NK-92 treated with Interleukin-12 subunit alpha and Interleukin-12 subunit beta, amount 100 ng/mL, for 24 hours (cell line): ENCODE measurements around the gene DOCK9.

Source experiments
- DNase-seq: peaks from one replicate; lab custom pipeline; 2025; lab: John Stamatoyannopoulos, UW

DOCK9 gene

DNA sequence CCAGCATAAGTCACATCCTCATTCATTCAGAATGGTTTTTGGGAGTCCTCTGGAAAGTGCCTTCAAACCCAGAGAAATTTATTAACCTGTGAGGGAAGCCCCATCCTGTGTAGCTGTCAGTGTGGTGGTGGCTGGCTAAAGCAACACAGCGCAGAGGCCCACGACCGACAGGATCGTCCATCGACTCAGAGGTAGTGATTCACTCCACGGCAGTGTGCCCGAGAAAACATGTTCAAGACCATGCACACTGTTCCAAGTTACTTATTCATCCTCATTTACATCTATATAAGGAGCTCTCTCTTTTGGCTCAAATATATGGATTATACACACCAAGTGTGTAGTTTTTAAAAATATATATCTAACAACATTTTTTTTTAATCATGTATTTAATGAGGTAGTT is 129.1 kb downstream of the DOCK9 start:
- no peak for DNase-seq

DNA sequence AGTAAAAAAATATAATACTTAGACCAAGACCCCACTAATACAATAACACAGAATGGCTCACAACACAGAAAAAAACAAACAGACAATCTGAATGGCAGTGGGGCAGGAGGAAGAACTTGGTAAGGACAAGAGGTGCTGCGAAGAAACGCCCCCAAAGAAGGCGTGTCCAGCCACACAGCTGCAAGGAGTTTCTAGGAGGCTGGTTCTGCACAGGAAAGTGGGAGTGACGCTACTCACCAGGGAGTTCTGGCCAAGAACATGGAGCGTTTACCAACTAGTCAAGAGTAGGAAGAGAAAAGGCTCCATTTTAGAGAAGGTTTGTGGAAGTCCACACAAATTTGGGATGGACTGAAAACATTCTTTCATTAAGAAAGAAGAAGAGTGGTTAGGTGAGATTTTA is 130.1 kb downstream of the DOCK9 start:
- no peak for DNase-seq

DNA sequence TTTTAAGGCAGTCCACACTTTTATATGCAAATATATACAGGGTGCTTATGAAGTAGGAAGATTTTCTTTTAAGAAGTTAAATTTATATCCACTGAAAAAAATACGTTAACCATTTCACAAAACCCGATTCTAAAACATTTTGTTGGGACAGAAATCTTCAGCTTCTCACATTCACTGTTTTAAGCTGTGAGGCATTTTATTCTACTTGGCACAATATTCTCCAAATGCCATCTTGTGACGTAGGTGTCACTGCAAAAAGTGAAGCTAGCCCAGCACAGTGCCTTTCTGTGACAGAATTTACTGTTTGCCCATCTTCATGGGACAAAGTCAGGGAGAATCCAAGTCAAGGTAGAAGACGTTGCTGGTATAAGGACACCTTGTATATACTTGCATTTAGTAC is 130.9 kb downstream of the DOCK9 start:
- no peak for DNase-seq

DNA sequence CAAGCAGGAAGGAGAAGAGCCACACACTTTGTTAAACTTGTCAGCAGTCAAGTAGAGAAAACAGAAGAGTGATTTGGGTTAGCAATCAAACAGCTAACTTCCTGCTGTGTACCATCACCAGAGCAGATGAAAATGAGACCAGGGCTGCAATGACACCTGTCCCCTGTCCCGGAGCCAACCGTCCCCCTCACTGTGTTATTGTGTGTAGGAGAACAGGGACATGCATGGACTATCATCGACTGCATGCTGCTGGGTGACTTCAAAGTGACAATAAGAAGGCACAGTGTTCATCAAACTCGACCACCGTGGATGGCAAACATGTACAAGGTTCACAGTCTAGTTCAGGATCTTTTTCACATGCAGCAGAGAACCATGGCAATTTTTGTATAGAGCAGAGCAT is 131.3 kb downstream of the DOCK9 start:
- DNase-seq = no peak

DNA sequence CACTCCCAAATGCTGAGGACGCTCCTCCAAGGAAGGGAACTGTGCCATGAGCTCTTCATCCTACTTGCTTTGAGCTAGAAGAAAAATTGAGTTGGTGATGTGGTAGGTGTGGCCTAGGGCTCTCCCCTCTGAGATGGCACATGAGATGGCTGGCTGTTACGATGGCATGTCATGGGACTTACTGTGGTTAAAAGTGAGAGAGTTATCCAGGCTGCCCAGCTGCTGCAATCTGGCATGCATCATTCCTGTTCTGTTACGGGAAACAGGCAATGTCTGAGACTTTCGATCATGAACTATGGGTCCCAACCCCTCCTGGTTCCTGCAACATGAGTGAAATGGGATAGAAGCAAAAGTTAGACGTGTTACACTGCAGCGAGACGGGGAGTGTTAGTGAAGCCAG is 132.1 kb downstream of the DOCK9 start:
- DNase-seq = no peak

DNA sequence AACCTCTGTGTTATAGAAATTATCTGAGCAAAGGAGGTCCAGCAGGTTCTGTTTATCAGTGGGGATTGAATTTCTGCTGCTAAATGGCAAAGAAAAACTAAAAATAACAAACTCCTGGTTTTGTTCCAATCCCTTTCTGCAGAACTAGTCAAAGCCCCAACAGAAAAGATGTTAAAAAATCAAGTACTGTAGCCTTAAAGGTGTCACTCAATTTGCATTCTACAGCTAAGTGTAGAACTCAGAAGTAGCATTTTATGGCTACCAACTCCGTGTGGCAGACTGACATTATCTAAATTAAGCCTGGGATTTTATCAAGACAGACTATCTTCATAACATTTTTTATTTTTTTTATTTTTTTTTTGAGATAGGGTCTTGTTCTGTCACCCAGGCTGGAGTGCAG is 133.8 kb downstream of the DOCK9 start:
- DNase-seq = no peak

DNA sequence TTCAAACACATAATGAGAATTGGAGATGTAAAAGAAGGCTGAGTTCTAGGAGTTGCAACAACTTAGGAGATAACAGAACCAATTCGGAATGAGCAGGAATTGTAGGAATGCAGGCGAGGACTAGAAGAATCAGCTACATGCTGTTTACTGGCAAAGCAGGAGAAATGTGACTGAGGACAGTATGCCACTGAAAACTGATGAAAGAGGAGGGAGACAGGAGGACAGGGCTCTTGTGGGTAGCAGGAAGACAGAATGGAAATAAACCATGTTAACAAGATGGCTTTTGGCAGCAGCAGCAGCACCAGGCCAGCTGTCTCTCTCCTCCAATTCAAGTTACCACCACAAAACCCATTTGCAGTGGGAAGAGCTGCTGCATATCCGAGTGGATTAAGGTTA is 134.4 kb downstream of the DOCK9 start:
- DNase-seq = no peak

DNA sequence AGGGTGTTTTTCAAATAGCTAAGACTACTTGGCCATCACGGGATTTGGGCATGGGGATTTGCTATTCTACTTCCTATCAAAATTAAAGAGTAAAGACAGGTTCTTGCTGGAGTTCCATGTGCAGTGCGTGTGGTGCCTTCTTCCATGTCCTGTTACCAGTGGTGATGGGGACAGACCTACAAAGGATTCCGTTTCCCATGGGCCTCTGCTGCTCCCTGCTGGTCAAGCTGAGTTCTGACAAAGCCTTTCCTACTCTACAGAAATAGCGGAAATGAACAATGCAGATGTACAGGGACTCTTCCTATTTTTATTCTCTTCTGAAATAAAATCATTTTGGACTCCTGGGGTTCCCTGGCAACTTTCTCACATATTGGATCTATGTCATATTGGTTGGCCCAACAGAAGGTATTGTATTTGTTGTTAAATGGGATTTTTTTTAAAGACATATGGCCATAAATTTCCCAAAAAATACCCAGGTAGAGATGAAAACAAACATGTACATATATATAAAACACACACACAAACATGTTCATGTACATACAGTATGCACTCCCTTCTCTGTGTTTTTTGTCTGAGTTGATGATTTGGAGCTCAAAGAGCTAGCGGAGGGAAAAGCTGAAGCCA is 134.9 kb downstream of the DOCK9 start:
- peak; percentile 27 for DNase-seq

DNA sequence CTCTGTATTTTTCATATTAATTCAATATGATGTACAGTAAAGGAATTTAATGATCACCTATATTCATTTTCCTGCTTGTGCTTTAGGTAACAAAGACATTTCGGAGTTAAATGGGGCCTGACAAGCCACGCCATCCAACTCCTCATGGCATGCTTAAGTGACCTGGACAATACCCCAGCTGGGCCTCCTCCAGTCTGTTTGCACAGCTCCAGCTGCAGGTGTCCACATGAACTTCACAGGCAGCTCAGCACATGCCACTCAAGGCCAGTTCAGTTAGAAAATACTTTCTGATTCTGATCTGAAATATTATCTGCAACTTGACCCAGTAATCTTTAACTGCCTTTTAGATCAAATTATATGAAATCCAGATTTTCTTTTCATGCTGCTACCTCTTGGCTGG is 135.8 kb downstream of the DOCK9 start:
- DNase-seq = no peak

DNA sequence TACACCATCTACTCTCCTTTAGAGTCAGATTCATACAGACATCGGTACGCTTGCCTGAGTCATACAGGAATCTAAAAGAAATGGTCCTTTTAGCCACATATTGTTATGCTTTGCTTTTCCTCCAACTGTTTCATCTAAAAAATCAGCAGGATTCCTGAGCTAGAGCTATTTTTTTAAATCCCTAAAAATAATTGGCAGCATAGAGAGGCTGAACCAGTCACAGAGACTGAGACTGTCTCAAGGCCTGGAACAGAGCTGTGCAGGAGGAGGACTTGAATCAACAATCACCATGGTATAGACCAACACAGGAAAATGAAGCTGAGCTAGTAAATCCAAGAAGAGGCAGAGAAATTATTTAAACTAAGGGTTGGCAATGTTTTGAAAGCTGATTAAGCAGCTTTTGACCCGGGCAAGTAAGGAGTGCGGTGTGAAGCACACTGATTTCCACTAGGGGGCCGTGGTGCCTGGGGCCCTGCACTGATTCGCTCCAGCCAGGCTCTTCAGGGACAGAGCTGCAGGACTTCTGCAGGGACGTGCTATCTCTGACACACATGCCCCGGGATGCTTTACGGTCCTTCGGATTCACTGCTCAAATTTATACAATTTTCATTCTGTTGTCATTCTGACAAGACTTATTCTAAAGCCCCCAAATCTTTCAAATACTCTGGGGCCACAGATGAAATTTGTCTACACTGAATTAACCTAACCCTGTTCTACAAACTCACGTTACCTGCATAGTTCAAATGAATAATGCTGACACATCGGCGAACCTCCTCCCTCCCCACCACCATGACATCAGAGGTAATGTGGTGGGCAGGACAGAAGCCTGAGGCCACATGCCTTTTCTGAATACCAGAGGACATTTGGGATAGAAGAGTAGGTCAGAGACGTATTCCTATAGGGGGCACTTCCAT is 137.8 kb downstream of the DOCK9 start:
- DNase-seq = no peak

DNA sequence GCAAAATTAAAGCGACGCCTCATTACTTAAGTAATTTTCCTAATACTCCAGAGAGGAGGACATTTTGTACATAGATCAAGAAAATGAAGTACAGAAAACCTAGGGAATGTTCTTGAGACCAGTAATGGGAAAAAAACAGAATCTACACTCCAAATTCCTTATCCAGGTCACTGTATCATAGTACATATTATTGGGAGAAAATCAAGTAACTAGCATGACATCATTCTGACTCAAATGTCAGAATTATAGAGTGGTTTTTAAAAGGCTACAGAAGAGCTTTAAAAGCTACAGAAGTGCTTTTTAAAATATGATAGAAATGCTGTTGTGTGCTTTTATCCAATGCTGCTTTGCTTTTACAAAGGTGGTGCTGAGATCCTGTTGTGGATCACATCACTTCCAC is 139.1 kb downstream of the DOCK9 start:
- no peak for DNase-seq

DNA sequence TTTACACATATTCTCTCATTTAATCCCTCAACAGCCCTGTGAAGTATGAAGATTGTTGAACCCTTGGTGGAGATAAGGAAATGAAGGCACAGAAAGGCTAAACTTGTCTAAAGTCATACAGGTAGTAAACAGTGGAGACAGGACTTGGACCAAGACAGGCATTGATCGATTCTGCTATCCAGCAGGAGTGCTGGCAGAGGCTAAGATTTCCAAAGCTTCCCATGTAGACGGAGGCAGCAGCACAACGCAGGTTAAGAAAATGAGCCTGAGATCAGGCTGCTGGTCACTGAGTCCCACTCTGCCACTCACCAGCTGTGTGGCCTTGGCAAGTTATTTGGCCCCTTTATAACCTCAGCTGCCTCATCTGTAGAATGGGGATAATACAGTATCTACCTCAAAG is 140.0 kb downstream of the DOCK9 start:
- no peak for DNase-seq

DNA sequence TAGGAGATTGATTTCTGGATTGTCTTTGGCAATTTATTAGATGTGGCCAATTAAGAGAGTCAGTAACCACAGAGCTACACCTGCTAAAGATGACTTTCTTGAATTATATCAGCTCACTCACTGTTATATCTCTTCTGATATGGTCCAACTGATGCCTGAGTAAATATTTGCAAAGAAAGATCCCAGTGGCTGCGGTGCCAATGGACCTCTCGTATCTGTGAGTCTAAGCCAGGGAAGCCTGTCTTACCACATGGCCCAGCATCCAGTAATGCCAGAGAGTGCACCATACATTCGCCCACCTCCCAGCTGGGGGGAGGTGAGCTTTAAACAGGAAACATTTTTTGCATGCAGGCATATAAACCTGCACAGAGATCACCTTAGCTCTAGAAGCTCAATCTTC is 142.7 kb downstream of the DOCK9 start:
- DNase-seq = no peak

DNA sequence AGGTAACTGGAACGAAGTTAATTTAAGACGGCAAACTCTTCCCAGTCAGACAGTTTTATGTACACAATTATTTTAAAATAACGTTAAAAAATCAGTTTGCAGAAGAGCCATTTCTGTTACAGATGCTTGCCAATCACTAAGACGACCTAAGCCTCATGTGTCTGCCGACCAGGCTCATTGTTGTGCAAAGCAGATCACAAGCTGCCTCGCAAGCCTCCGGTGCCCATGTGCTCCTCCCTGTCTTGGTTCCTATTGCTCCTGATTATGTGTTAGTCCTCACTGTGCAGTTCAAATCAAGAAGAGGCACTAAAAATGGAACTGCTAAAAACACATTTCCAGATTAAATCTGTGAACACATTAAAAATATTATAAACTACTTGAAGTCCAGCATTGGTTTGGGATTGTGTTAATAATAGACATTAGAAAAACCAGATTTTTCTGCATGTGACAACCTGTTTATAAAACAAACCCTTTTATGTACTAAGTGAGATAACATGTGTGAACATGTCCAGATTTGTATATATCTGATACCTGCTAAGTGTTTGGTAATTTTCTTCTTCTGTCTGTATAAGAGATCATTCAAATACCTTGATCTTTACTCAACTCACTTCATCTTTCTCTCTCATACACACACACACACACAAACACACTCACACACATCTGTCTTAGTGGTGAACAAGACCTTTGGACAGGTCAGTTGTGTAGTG is 143.5 kb downstream of the DOCK9 start:
- DNase-seq = no peak

DNA sequence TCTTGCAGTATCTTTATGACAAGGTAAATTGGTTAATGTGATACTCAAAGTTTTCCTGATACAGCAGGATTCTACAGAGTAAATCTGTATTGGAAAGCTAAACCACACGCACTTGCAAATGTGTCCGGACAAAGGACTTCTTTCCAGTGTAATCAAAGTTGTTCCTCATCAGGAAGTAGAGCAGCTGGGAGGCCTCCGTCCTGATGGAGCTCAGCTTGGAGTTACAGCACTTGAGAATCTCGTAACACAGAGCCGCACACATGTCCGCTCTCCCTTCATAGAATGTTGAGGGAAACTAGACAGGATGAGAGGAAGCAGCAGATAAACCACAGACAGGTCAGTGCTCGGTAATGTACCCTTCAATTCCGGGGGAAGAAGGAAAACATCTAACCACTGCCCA is 146.6 kb downstream of the DOCK9 start:
- DNase-seq = no peak

DNA sequence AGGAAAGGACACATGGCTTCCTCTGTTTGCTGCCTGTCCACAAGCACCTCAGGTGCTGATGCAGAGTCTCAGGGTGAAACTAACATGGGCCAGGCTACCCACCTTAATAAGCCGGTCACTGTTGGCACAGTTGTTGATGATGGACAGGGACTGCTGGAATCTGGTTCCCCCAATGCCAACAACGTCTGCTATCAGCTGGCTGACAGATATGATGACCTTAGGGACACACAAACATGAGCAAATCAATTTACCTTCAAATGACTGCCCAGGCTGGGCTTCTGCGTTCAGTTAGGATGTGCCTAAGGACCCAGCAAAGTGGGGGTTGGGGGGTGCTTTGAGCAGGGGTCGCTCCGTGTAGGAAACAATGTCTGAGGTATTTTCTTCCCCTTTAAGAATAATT is 148.3 kb downstream of the DOCK9 start:
- DNase-seq = no peak

DNA sequence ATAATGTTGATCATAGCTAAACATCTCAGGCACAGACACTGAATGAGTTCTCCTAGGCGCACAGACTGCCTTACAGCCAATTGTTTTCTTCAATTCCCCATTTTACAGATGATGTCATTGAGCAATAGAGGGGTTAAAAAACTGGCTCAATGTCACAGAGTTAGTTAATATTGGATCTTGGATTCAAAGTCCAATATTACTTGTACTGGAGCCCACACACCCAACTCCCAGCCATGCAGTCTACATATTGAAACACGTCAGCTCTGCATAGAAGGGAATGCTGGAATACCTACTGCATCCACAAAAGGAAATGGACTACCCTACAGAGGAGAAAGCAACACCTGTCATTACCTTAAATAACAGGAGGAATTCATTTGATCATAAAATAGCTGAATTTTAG is 149.2 kb downstream of the DOCK9 start:
- DNase-seq = no peak

DNA sequence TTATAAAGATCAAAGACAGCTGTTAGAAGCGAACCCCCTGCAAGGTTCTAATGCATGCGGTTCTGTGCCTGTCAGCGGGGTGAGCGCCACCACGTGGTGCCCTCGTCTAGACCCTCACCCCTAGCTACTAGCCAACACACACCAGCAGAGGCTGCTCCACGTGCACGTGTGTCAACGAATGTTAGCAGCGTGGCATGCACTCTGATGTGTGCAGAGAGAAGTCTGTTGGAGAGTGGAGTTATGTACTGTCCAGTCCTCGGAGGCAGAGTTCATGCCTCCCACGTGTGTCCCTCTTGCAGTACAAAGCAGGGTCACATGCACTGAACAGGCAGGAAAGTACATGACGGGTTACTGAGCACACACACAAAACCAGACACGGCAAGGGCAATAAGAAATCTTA is 150.4 kb downstream of the DOCK9 start:
- no peak for DNase-seq

DNA sequence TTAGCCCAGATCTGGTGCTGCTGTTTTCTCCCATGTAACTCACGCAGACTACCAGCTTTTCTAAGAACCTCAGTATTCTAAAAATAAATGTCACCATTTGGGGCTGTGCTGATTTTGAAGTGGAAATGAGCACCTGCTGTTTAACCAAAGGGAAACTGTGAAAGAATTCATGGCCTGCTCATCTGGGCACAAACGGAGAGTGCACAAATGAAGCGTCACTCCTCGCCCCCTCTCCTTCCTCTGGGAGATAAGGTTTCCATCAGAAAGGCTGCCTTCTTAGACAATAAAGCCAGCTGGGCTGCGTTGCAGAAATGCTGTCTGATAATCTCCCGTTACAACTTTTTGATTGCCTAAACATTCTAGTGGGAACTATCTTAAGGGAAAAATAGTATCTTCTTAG is 151.7 kb downstream of the DOCK9 start:
- no peak for DNase-seq

DNA sequence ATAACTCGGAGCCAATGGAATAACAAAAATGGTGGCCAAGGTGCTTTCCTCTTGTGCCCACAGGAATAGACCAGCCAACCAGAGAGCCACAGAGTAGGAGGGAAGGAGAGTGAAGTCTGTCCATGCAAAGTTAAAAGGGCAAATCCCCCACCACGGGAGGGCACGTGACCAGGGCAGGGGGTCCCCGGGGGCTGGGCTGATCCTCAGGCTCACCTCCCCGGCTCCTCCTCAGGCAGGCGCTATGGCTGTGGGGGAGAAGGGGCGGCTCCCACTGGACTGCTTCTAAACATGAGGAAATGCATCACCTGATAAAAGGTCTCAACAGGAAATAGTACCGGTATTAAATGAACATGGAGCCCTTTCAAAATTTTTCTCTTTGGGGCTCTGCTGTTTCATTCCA is 152.2 kb downstream of the DOCK9 start:
- no peak for DNase-seq

DNA sequence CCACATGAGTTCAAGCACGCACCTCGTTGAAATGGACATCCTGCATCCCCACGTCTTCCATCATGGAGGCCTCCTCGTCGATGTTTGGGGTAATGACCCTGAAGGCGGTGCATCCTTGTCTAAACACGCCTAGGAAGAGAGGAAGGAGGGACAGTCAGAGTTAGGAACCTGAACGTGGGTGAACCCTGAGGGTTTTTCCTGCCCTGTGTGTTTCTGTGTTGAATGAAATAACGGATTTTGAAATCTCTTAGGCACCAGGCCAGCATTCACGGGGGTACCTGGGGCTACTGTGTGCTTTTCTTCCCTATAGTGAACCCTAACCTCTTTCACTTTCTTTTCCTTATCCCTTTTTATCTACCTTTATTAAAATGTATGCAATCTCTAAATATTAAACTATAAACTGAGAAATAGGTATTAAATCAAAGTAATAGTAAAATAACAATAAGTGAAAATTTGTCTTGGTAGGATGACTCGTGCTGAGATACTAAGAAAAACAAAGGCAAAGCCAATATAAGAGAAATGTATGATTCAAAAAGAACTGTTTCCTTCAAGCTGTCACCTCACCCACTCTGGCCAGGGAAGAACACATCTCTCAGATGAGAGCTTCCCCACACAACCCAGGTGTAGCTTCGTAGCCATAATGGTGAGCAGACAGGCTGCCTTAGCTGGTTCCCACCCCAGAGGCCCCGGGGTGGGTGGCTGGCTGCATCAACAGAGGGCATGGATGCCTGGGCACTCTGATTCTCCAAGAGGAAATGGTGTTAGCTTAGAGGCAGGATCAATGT is 153.3 kb downstream of the DOCK9 start:
- no peak for DNase-seq

DNA sequence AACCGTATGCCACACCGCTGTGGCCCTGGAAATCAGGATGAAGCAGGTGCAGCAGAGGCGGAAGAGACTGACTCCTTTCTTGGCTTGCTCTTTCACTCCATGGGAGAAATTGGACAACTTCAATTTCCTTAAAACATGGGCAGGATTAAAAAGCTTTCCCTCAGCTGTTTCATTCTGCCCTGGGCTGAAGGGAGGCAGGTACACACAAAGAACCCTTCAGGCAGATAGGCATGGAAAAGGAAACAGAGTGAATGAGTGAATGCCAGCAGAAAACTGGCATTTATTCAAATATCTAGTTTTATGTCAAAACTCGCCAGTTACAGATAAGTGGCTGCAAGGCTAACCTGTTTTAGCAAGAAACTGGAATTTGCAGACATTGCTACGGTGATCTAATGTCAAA is 154.4 kb downstream of the DOCK9 start:
- no peak for DNase-seq
